AG09319 (cell line): Measurements from ENCODE around the gene FIGLA.

ENCODE experiments used
- DNase-seq: peaks from one replicate; pipeline ENCODE4 v3.0.0-alpha.2; 2010; ENCODE audit warnings: low read depth; ENCODE audit errors: extremely low read depth
- TF ChIP-seq, protein P1 (sequence below): IDR thresholded peaks from 2 replicates; pipeline ENCODE4 v1.5.1; 2011; ENCODE audit warnings: low read depth, mild to moderate bottlenecking, inconsistent platforms, low read length, moderate library complexity

FIGLA gene

DNA sequence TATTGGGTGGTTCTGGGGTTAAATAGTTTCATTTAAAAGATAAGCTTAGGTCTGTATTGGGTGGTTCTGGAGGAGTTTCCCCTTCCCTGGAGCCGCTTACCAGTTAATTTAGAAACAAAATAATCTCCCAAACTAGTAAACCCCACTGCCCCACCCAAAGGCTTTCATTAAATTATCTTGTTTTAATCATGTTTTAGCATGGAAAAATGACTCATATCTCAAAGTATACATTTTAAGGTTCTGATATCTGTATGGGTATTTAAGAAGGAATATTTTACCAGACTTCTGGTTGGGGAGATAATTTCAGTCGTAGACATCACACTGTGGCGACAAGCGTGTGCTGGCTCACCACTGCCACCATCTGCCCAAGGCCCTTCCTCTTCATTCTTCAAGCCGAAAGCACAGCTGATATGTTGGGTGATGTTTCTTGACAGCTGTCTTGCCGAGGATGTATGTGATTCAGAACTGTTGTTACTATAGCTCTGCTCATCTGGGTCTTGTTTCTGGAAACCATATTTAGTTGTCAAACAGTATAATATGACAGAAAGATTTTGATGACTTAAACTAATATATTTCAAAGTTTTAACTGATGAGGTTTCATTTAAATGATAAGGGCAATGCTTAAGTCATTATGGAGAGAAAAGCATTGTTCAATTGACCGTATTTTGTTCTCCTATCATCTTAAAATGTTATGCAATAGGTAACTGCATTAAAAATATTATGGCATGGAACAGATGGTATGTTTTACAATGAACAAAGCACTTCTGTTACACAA, 5.1 kb downstream of the FIGLA start:
- TF ChIP-seq, protein P1, sequence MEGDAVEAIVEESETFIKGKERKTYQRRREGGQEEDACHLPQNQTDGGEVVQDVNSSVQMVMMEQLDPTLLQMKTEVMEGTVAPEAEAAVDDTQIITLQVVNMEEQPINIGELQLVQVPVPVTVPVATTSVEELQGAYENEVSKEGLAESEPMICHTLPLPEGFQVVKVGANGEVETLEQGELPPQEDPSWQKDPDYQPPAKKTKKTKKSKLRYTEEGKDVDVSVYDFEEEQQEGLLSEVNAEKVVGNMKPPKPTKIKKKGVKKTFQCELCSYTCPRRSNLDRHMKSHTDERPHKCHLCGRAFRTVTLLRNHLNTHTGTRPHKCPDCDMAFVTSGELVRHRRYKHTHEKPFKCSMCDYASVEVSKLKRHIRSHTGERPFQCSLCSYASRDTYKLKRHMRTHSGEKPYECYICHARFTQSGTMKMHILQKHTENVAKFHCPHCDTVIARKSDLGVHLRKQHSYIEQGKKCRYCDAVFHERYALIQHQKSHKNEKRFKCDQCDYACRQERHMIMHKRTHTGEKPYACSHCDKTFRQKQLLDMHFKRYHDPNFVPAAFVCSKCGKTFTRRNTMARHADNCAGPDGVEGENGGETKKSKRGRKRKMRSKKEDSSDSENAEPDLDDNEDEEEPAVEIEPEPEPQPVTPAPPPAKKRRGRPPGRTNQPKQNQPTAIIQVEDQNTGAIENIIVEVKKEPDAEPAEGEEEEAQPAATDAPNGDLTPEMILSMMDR = peak; percentile 24
- no peak for DNase-seq

DNA sequence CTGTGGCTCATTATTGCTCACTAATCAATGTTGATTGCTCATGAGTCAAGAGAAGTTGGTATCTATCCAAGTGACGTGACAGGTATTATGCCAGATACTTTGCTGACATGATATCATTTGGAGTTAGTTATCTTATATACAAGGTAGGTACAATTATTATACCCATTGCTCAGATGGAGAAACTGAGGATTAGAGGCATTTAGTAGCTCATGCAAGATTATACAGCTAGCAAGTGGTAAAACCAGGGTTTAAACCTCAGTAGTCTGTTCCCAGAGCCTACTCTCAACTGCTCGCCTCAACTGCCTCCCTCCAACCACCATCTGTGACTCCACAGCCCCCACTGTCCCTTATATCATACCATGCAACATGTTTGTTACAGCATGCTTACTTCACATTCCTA, 6.1 kb downstream of the FIGLA start:
- TF ChIP-seq, protein P1 = no peak
- DNase-seq = no peak

DNA sequence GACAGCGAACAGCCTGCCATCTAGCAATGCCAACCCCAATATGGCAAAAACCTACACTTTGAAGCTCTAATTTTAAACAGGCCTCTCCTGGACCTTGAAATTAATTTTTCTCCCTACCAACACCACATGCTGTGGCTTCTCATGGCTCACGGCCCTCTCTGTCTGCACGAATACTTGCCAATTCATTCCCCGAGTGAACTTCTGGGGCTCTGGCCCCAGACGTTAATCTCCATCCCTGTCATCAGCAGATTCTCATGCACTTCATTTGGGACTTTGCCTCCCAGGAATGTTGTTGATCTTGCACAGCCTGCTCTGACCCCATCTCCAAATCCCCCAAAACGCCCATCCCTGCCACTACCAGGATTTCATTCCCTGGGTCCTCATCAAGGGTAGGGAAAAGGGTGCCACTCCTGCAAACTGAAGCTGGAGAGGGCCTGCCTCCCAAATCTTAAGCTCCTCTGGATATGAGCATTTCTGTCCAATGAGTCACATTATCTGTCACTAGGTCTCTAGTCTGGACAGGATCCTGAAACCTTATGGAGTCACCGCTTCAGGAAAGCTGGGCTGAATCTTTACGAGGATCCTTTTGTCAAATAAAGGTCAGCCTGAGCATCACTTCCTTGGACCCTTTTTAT, 10.4 kb downstream of the FIGLA start:
- TF ChIP-seq, protein P1 = no peak
- no peak for DNase-seq

DNA sequence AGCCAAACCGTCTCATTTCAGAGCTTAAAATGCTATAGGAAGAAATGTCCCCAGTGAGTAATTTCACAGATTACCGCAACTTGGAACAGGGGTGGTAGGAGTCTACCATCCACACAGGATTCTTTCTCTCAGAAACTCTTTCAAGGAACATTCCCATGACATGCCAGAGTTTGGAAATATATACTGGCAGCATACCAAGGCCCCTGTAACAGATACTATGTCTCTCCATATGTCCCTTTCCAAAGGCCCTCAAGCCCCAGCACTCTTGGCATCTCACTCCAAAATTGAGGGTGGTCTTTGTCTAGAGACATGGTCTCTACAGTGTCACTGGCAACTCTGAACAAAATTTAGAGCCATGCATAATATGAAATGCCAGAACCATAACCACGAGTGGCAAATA, 11.0 kb downstream of the FIGLA start:
- TF ChIP-seq, protein P1 = no peak

DNA sequence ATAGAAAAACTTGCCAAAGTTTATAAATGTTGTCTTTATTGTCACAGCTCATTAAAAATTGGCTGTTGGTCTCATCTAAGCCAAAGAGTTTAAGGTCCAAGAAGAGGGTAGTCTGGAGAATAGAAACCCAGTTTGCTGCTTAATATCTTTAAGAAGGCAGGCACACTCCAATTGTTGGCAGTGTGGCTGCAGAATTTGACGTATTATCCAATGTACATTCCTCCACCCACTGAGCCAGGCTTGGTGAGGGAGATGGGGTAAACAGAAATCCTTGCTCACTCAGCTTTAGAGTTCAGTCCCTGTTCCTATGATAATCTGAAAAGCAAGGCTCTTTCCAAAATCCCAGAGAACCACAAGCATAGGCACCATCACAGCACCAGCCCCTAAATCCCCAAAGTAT, 11.8 kb downstream of the FIGLA start:
- TF ChIP-seq, protein P1 = no peak
- no peak for DNase-seq

More for the DNA sequence above, 11.0 kb downstream of the FIGLA start:
- no peak for DNase-seq

DNA sequence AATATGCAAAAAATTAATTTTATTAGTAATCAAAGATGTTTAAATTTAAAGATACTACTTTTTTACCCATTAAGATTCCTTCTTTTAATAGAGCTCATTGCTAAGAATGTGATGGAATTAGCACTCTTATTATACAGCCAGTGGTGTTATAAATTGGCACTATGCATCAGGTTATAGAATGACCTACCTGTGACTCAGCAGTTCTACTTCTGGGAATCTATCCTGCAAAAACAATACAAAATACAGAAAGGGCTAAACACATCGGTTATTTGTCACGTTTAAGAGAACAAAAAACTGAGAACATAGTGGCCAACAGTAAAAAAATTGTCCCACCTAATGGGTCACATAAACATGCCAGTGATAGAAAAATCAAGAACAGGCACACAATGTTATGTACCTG, 13.0 kb downstream of the FIGLA start:
- no peak for DNase-seq
- TF ChIP-seq, protein P1 = no peak

DNA sequence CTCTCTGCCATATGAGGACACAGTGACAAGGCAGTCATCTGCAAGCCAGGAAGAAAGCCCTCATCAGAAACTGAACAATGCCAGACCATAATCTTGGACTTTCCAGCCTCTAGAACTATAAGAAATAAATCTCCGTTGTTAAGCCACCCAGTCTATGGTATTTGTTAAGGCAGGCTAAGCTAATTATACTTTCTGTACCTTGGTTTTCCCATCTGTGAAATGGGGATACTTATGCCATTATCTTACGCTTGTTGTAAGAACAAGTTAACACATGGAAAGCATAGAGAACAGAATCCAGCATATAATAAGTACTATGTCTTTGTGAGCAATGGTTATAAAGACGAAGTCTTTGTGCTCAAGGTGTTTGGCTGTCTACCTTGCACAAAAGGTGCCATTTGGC, 14.2 kb downstream of the FIGLA start:
- TF ChIP-seq, protein P1 = no peak
- DNase-seq = no peak
